Endodermal cell (in vitro differentiated cells): ENCODE data around the gene STUM. TPM values are rescaled to one million over a fixed set of nuclear protein-coding genes. Genes with fewer than 3 reads are reported as not detected.

Source experiments
- DNase-seq: peaks from one replicate; pipeline ENCODE4 v3.0.0-alpha.2; 2017
- H3K27ac ChIP-seq: 2 replicates; pipeline ENCODE4 v1.5.1; 2013; ENCODE audit warnings: mild to moderate bottlenecking, low read depth, low read length, moderate library complexity
- H3K27me3 ChIP-seq: 2 replicates; pipeline ENCODE4 v1.6.1; 2013; ENCODE audit warnings: mild to moderate bottlenecking, low read length, moderate library complexity; ENCODE audit not compliant: insufficient read depth, control insufficient read depth, poor library complexity, severe bottlenecking
- H3K36me3 ChIP-seq: 2 replicates; pipeline ENCODE4 v1.7.0; 2013; ENCODE audit warnings: mild to moderate bottlenecking, low read length, moderate library complexity; ENCODE audit not compliant: control insufficient read depth, insufficient read depth
- H3K4me1 ChIP-seq: one replicate; pipeline ENCODE4 v1.7.0; 2013; ENCODE audit warnings: low read length; ENCODE audit not compliant: control insufficient read depth, insufficient read depth
- H3K4me3 ChIP-seq: 2 replicates; pipeline ENCODE4 v1.5.1; 2013; ENCODE audit warnings: mild to moderate bottlenecking, low read length, moderate library complexity
- H3K9ac ChIP-seq: 2 replicates; pipeline ENCODE4 v1.6.1; 2013; ENCODE audit warnings: mild to moderate bottlenecking, low read length, moderate library complexity; ENCODE audit not compliant: poor library complexity, severe bottlenecking; ENCODE audit errors: extremely low read depth
- H3K9me3 ChIP-seq: 2 replicates; pipeline ENCODE4 v1.6.1; 2013; ENCODE audit warnings: mild to moderate bottlenecking, low read length, moderate library complexity; ENCODE audit not compliant: control insufficient read depth
- H3K27ac Mint-ChIP-seq: 2 replicates; pipeline ENCODE4 v1.8.0; 2020; ENCODE audit warnings: mixed read lengths
- H3K27me3 Mint-ChIP-seq: 2 replicates; pipeline ENCODE4 v1.8.0; 2021; ENCODE audit warnings: mild to moderate bottlenecking, mixed read lengths; ENCODE audit not compliant: insufficient read depth
- H3K36me3 Mint-ChIP-seq: 2 replicates; pipeline ENCODE4 v1.8.0; 2020; ENCODE audit warnings: low read depth, mixed read lengths
- H3K4me1 Mint-ChIP-seq: 2 replicates; pipeline ENCODE4 v1.8.0; 2020; ENCODE audit warnings: mixed read lengths
- H3K4me3 Mint-ChIP-seq: 2 replicates; pipeline ENCODE4 v1.8.0; 2020; ENCODE audit warnings: mild to moderate bottlenecking, moderate library complexity, mixed read lengths
- H3K9me3 Mint-ChIP-seq: 2 replicates; pipeline ENCODE4 v1.8.0; 2020; ENCODE audit warnings: mild to moderate bottlenecking, mixed read lengths
- CTCF ChIP-seq: fragments of 200-600 bp; sonication (generic); conservative IDR thresholded peaks from 2 replicates; pipeline ENCODE4 v1.5.0; 2021; ENCODE audit warnings: antibody characterized with exemption, mild to moderate bottlenecking
- WGBS, 2 experiments: methylation state at CpG; one replicate each; pipeline versions ENCODE4 v1.1.5 to v1.1.7; 2013; ENCODE audit warnings: missing lambda C conversion rate in 2 of 2, mixed read lengths in 1 of 2; ENCODE audit not compliant: insufficient coverage in 1 of 2, insufficient read length in 1 of 2; 5-methylcytosine and 5-hydroxymethylcytosine counted together
- total RNA-seq, 2 donors: library from RNA; stranded (reverse); fragmentation: NEBNext Ultra II Directional in 1 of 2; extraction: Animal tissue kit (Norgen Biotek cat#: 25700) in 1 of 2; gene quantifications; 2 replicates in 1 of 2; 3 replicates in 1 of 2; pipeline ENCODE4 v1.2.1, GENCODE V29; 2021

The STUM gene
- total RNA-seq, 2 donors from 2014 or later: 0.04 to 0.20 TPM

- Histone ChIP-seq H3K9me3 (no peaks in the 10 kb centered on the region), H3K27ac (peak overlapping the region; percentile 24), H3K27me3 (no peaks in the 10 kb centered on the region), H3K4me3 (no peak overlapping the region), H3K9ac (no peak overlapping the region), H3K4me1 (peaks cover 9% of the 10 kb centered on the region), H3K36me3 (no peaks in the 10 kb centered on the region)
- 48 to 79% methylated on average over 4 to 9 of the region's 9 CpGs for WGBS, 2 experiments
- DNase-seq: peak; percentile 81
- H3K4me1 Mint-ChIP-seq: peaks cover 35% of the 10 kb centered on the region
- H3K36me3 Mint-ChIP-seq: no peaks in the 10 kb centered on the region
- TF ChIP-seq CTCF: no peak
- peak overlapping the region; percentile 80 for H3K27ac Mint-ChIP-seq
- H3K27me3 Mint-ChIP-seq: no peaks in the 10 kb centered on the region
- H3K9me3 Mint-ChIP-seq: no peaks in the 10 kb centered on the region
- H3K4me3 Mint-ChIP-seq: no peak overlapping the region
Measured at GRCh38 chr1:226604560-226605317, 56.2 kb downstream of the STUM start.

- Histone ChIP-seq H3K9me3 (no peaks in the 10 kb centered on the region), H3K9ac (no peak overlapping the region), H3K4me3 (no peak overlapping the region), H3K27ac (no peak overlapping the region), H3K4me1 (peaks cover 9% of the 10 kb centered on the region), H3K27me3 (no peaks in the 10 kb centered on the region), H3K36me3 (no peaks in the 10 kb centered on the region)
- H3K27ac Mint-ChIP-seq: peak overlapping the region; percentile 80
- peaks cover 2% of the 10 kb centered on the region for H3K27me3 Mint-ChIP-seq
- WGBS, 2 experiments: 83 to 93% methylated on average over 2 to 9 of the region's 9 CpGs
- DNase-seq: no peak
- no peak for TF ChIP-seq CTCF
- H3K9me3 Mint-ChIP-seq: no peaks in the 10 kb centered on the region
- no peaks in the 10 kb centered on the region for H3K36me3 Mint-ChIP-seq
- H3K4me1 Mint-ChIP-seq: peaks cover 35% of the 10 kb centered on the region
- H3K4me3 Mint-ChIP-seq: no peak overlapping the region
Measured at GRCh38 chr1:226605318-226605950, 56.9 kb downstream of the STUM start.

GRCh38 chr1:226606311-226607267 is 58.0 kb downstream of the STUM start:
- Histone ChIP-seq H3K4me1 (peaks cover 9% of the 10 kb centered on the region), H3K27me3 (no peaks in the 10 kb centered on the region), H3K9me3 (no peaks in the 10 kb centered on the region), H3K4me3 (no peak overlapping the region), H3K9ac (no peak overlapping the region), H3K27ac (no peak overlapping the region), H3K36me3 (no peaks in the 10 kb centered on the region)
- WGBS, 2 experiments: 77 to 83% methylated on average over 7 to 11 of the region's 11 CpGs
- no peak overlapping the region for H3K27ac Mint-ChIP-seq
- no peaks in the 10 kb centered on the region for H3K9me3 Mint-ChIP-seq
- peaks cover 2% of the 10 kb centered on the region for H3K27me3 Mint-ChIP-seq
- H3K36me3 Mint-ChIP-seq: no peaks in the 10 kb centered on the region
- peaks cover 35% of the 10 kb centered on the region for H3K4me1 Mint-ChIP-seq
- peak; percentile 72 for DNase-seq
- no peak overlapping the region for H3K4me3 Mint-ChIP-seq
- TF ChIP-seq CTCF: no peak
